AG10803 (cell line): ENCODE measurements around the gene GRIN2A.
A peak's percentile ranks its signal among the peaks of the same experiment; 100 is the strongest.

Source experiments
- DNase-seq: peaks from one replicate; pipeline ENCODE4 v3.0.0; 2010; ENCODE audit warnings: low read depth
- H3K4me3 ChIP-seq: 2 replicates; pipeline ENCODE4 v1.5.1; 2011; ENCODE audit warnings: mild to moderate bottlenecking, low read length, control low read depth
- TF ChIP-seq, protein P1 (sequence below): conservative IDR thresholded peaks from 2 replicates; pipeline ENCODE4 v1.5.1; 2011; ENCODE audit warnings: mild to moderate bottlenecking, low read length, control low read depth, inconsistent platforms

GRIN2A gene

DNA sequence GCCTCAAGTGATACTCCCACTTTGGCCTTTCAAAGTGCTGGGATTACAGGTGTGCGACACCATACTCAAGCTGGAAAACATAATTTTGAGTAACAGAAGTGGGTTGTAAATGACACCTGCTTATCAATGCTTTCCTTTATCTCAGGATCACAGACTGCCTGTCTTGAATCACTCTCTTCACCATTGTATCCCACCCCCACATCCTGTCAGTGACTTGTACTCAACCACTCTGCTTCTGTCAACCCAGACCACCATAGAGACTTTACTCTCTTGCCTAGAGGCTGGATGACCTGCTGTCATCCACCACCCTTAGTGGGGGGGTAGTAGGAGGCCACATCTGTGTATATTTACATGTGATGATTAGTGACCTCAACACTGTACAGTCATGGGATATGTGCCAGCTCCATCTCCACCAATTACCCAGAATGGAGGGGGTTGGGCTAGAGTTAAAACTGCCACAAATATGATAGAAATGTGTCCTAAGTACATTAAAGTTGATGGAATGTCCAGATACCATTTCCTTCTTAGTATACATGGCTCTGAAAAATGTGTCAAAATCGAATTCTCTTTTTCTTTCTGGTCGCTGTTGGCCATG is 338.7 kb downstream of the GRIN2A start:
- peak; percentile 49 for DNase-seq
- no peak overlapping the region for H3K4me3 ChIP-seq
- TF ChIP-seq, protein P1, sequence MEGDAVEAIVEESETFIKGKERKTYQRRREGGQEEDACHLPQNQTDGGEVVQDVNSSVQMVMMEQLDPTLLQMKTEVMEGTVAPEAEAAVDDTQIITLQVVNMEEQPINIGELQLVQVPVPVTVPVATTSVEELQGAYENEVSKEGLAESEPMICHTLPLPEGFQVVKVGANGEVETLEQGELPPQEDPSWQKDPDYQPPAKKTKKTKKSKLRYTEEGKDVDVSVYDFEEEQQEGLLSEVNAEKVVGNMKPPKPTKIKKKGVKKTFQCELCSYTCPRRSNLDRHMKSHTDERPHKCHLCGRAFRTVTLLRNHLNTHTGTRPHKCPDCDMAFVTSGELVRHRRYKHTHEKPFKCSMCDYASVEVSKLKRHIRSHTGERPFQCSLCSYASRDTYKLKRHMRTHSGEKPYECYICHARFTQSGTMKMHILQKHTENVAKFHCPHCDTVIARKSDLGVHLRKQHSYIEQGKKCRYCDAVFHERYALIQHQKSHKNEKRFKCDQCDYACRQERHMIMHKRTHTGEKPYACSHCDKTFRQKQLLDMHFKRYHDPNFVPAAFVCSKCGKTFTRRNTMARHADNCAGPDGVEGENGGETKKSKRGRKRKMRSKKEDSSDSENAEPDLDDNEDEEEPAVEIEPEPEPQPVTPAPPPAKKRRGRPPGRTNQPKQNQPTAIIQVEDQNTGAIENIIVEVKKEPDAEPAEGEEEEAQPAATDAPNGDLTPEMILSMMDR = no peak

- TF ChIP-seq, protein P1 = no peak
- H3K4me3 ChIP-seq = no peak overlapping the region
- DNase-seq = no peak
Measured at GRCh38 chr16:9840761-9841665, 341.2 kb downstream of the GRIN2A start.

- TF ChIP-seq, protein P1 = no peak
- no peak overlapping the region for H3K4me3 ChIP-seq
- no peak for DNase-seq
Measured at GRCh38 chr16:9837481-9837880, 344.7 kb downstream of the GRIN2A start.

DNA sequence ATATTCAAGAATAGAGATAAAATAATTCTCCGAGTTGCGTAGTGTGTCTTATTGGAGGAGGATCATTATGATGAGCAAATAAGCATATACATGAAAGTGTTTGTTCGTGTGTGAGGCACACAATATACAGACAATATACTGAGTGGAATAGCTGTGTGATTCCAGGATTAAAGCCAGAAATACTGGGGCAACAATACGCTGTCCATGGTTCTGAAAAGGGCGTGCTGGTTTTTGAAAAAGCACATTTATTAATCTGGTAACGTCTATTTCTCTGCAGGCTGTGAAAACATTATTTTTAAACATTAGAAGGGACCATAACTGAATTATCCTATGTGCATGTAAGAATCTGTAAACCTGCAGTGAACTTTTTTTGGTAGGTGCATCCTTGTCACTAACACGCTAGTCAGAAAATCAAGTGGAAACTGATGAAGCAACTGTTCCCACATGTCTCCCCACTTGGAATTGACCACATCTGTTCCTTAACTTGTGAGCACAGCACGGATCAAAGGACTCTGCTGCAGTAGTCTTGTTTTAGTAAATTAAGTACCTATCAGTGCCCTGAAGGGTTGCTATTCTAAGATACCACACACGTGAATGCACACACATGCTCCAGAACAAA is 346.0 kb downstream of the GRIN2A start:
- peak; percentile 16 for DNase-seq
- TF ChIP-seq, protein P1 = no peak
- H3K4me3 ChIP-seq = no peak overlapping the region

DNA sequence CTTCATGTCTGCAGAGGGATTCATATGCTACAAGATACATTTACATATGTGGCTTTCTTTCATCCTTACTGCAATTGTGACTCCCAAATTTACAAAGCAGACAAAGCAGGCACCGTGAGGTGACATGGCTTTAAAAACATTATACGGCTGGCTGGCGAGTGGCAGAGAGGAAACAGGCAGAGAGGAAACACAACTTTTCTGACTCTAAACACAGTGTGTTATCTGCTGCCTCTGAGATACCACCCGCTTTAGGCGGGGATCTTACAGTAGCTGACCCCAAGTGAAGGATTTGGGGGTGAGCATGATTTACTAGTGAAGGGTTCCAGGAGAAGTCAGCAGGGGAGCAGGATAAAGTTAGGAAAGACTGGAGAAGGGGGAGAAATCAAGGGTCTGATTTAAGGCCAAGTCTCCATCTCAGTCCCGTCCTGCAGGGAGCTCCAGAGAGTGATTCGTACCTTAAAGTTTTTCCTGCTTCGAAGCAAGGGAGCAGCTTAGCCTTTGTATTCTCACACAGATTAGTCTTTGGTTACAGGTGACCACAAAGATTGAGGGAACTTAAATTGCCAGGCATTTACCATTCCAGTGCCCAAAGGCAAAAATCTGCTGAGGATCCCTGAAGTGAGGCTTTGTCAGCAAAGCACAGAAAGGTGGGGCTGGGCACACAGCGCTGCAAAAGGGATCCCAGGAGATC is 355.0 kb downstream of the GRIN2A start:
- TF ChIP-seq, protein P1 = no peak

DNA sequence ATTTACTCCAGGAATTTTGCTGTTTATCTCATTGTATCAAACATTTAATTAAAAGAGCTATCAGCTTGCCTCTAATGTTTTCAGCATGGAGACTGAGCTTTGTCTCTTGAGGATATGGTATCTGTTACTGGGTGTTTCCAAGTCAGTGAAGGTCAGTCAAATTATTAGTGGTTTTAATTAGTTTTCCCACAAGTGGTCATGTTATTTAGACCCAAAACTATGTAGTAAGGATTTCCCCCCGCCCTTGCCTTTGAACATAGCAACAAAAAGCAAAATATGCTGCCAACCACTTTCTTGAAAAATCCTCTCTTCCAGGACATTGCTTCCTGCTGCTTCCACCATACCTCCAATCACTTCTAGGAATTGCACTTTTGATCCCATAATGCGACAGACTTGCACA is 355.6 kb downstream of the GRIN2A start:
- TF ChIP-seq, protein P1 = no peak
- DNase-seq = no peak
- H3K4me3 ChIP-seq = no peak overlapping the region

More for the DNA sequence above, 355.0 kb downstream of the GRIN2A start:
- H3K4me3 ChIP-seq = no peak overlapping the region
- DNase-seq = no peak
